HG02759 (cell line): ENCODE measurements around the gene ULBP1.
"Not testable (repeated sequence)": the region's sequence is repeated elsewhere in the genome, so short reads cannot be mapped to it uniquely, and the experiment has no call there.

Experiments used
- ATAC-seq: cut with Tn5 transposase; IDR thresholded peaks from one replicate; pipeline ENCODE4 v1.9.1; 2021; ENCODE audit warnings: mild to moderate bottlenecking, moderate library complexity; ENCODE audit not compliant: unreplicated experiment

Gene ULBP1

GRCh38 chr6:150003599-150003998 is 39.9 kb downstream of the ULBP1 start:
- not testable (repeated sequence) for ATAC-seq

DNA sequence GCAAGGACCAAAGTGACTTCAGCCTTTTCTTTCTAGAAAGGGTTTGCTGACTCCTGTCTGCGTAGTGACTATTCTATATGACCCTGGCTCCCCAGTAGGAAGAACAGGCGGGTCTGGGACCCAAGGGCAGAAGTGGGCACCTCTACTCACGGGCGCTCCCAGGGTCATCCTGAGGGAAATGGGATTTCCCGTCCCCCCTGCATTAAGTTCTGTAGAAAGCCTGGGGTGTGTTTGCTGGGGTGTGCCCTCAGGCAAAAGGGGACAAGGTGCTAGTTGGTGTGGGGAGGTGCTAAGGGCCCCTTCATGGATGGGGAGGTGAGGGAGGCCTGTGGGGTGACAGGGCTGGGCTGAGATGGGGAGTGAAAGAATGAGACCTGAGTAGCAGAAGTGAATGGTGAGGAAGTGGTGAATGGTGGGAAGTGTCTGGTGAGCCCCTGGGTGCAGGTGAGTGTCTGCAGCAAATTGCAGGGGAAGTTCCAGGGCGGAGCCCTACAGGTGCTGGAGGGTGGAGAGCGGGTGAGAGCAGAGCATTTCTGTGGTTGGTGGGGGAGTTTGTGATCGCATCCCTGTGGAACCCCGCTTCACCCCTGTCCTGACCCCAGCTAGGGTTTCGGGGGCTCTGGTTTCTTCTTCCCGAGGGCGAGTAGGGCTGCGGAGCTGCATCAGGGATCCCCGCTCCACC is 40.5 kb downstream of the ULBP1 start:
- ATAC-seq: peak; percentile 14

GRCh38 chr6:150004783-150005717 is 41.3 kb downstream of the ULBP1 start:
- ATAC-seq: peak; percentile 70

- no peak for ATAC-seq
Measured at GRCh38 chr6:150005761-150006651, 42.3 kb downstream of the ULBP1 start.

GRCh38 chr6:150006961-150007464 is 43.3 kb downstream of the ULBP1 start:
- no peak for ATAC-seq

- ATAC-seq: no peak
Measured at GRCh38 chr6:150008588-150008987, 44.8 kb downstream of the ULBP1 start.

DNA sequence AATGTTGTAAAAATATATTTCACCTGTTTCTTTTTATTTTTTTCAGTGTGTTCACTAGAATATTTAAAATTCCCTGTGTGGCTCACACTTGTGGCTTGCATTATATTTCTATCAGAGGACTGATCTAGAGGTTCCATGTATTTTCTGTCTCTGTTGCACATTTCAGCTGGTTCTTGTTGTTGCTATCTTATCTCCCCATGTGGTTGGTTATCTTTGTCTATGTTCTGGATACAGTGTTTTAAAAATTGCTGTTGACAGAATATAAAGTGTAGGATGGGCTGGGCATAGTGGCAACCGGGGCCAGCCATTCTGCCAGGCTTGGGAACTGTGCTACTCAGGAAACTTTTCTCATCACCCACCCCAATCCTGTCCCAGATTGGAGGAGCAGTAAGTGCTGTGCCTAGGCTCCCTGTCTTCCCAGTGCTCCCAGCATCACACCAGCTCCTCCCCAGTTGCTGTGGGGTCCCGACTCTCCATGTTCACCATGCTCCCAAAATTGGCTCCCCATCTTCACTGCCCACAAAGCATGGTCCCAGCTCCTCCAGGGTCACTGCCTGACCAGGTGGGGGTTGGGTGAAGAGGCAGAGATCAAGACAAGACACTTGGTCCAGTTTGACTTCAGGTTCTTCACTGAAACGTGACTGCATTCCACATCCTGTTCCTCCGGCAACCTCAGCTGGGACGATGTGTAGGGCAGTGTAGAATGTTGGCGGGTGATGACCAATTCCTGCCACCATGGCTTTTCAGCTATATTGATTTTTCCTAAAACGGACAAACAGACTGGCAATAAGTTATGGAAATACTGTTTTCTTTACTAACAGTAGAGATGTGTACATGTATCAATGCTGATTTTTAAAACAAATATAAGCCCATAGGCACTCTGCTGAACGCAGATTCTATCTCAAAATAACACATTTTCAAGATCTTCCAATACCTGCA is 49.4 kb downstream of the ULBP1 start:
- not testable (repeated sequence) for ATAC-seq

GRCh38 chr6:150013785-150014622 is 50.3 kb downstream of the ULBP1 start:
- not testable (repeated sequence) for ATAC-seq

- not testable (repeated sequence) for ATAC-seq
Measured at GRCh38 chr6:150014623-150015280, 51.0 kb downstream of the ULBP1 start.

GRCh38 chr6:150015281-150016001 is 51.7 kb downstream of the ULBP1 start:
- not testable (repeated sequence) for ATAC-seq

DNA sequence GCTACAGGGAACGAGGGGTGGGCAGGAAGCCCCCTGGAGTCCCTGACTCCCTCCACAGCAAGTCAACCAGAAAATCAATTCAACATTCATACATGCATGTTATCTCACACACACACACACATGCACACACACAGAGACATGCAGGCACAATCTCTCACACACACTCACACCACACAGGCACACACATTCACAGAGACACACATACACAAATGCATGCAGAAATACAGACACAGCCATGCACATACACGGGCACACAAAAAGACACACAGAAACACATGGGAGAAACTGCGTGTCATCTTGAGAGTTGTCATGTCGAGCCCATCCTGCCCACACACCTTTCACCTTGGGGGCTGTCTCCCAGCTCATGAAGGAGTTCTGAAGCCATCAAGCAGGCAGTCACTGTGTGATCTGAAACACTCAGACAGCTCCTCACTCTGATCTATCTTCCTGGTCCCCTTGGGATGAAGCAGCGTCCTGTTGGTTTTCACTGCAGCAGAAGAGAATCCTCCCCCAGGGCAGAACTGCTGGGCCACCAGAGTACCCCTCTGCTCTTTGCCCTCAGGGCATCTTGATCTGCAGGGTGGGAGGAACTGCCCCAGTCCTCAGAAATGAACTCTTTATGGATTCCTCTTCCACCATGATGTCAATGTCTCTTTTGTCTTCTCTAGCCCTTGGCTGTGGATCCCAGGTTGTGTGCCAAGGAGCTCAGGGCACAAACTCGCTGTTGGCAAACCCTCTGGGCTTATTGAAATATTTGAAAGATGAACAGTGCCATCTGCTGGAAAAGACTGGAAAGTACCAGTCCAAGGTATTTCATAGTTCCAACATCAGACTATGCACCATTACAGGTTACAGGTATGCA is 52.8 kb downstream of the ULBP1 start:
- peak; percentile 79 for ATAC-seq

GRCh38 chr6:150017186-150017521 is 53.4 kb downstream of the ULBP1 start:
- ATAC-seq: not testable (repeated sequence)

GRCh38 chr6:150018846-150019580 is 55.3 kb downstream of the ULBP1 start:
- no peak for ATAC-seq

DNA sequence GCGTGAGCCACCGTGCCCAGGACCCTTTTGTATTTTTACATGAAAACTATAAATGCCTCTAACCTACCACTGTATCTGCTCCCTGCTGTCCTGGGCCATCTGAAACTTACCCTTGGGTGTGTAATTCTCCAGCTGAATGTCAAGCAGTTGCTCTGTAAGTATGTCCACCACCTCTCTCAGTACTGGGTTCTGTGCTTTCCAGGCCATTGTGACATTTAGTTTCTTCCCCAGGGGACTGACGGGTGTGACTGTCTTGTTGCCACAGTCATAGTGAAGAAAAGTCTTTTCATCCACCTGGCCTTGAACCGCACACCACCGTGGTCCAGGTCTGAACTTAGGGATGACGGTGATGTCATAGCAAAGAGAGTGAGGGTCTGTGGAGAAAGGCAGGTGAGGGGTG is 58.1 kb downstream of the ULBP1 start:
- ATAC-seq: not testable (repeated sequence)
